K562 (cell line): ENCODE data around the gene CNTN4. TPM values are rescaled to one million over a fixed set of nuclear protein-coding genes. Genes with fewer than 3 reads are reported as not detected.

Experiments used
- ATAC-seq: fragments of 200-7000 bp; cut with Tn5 transposase; 3 replicates; pipeline ENCODE4 v1.9.1; 2020; ENCODE audit warnings: moderate library complexity
- BruUV-seq: library from RNA; stranded (reverse); fragments of 400-500 nt; replicated peaks from 2 replicates; lab custom pipeline; 2021; lab: Mats Ljungman, UMichigan
- CTCF ChIA-PET: fragments of 300-600 bp; formaldehyde crosslinking; extraction: SDS; loops from one replicate; lab custom pipeline; 2021; ENCODE audit warnings: low intra/inter-chr PET ratio; lab: Yijun Ruan, JAX
- POLR2A ChIA-PET: fragments of 300-600, 350-650 bp; sonication (Branson Sonifier 250); formaldehyde crosslinking; extraction: SDS; loops from one replicate; lab custom pipeline; 2021; ENCODE audit warnings: antibody characterized with exemption, inconsistent platforms; lab: Yijun Ruan, JAX
- DNase-seq, 4 experiments: peaks; one replicate each; pipeline versions ENCODE4 v3.0.0 to v3.0.0-alpha.2; 2011 to 2018; ENCODE audit warnings: low spot score in 3 of 4, mixed read lengths in 3 of 4; ENCODE audit errors: extremely low read depth in 1 of 4
- FAIRE-seq: peaks from 2 replicates; lab custom pipeline; 2011; peaks lifted over from hg19 to GRCh38; lab: Jason Lieb, UNC
- H2AFZ ChIP-seq: 2 replicates; pipeline ENCODE4 v1.6.0; 2011; ENCODE audit warnings: low read depth, low read length, control low read depth, inconsistent platforms
- H3K27ac ChIP-seq: fragments of 200-600 bp; 3 replicates; pipeline ENCODE4 v1.8.0; 2011; ENCODE audit warnings: low read depth, mild to moderate bottlenecking, control low read depth, inconsistent platforms, low read length, moderate library complexity, mixed read lengths; ENCODE audit errors: extremely low read depth
- H3K27me3 ChIP-seq, 2 experiments: fragments of 300-600 bp in 1 of 2; 2 replicates in 1 of 2; 3 replicates in 1 of 2; pipeline versions ENCODE4 v1.6.0 to v1.8.0; 2011; ENCODE audit warnings: inconsistent platforms in 2 of 2, low read length in 2 of 2, mild to moderate bottlenecking in 1 of 2, mixed read lengths in 1 of 2, moderate library complexity in 1 of 2; ENCODE audit not compliant: control insufficient read depth in 2 of 2, insufficient read depth in 2 of 2
- H3K36me3 ChIP-seq: fragments of 300-600 bp; 3 replicates; pipeline ENCODE4 v1.8.0; 2011; ENCODE audit warnings: mild to moderate bottlenecking, low read length, inconsistent platforms; ENCODE audit not compliant: control insufficient read depth, insufficient read depth
- H3K4me1 ChIP-seq, 2 experiments: fragments of 200-600 bp in 1 of 2; replicated peaks in 1 of 2; 2 replicates in 1 of 2; 3 replicates in 1 of 2; pipeline versions ENCODE4 v1.5.1 to v1.8.0; 2011; ENCODE audit warnings: inconsistent platforms in 2 of 2, low read length in 2 of 2, mild to moderate bottlenecking in 1 of 2, mixed read lengths in 1 of 2, moderate library complexity in 1 of 2; ENCODE audit not compliant: control insufficient read depth in 2 of 2, insufficient read depth in 2 of 2
- H3K4me2 ChIP-seq: 2 replicates; pipeline ENCODE4 v1.6.1; 2011; ENCODE audit warnings: low read length, control low read depth, inconsistent platforms, mixed read lengths; ENCODE audit not compliant: insufficient read depth
- H3K4me3 ChIP-seq: fragments of 200-600 bp; sonication (generic), shearing (Covaris generic); 2 replicates; pipeline ENCODE4 v1.5.1; 2016; ENCODE audit warnings: control low read depth, inconsistent platforms
- H3K79me2 ChIP-seq: fragments of 200-600 bp; 3 replicates; pipeline ENCODE4 v1.8.0; 2011; ENCODE audit warnings: low read length, inconsistent platforms; ENCODE audit not compliant: control insufficient read depth, insufficient read depth
- H3K9ac ChIP-seq, 2 experiments: 2 replicates each; pipeline versions ENCODE4 v1.6.0 to v1.6.1; 2011; ENCODE audit warnings: low read depth in 2 of 2, low read length in 2 of 2, control low read depth in 1 of 2, inconsistent platforms in 1 of 2, mild to moderate bottlenecking in 1 of 2, mixed read lengths in 1 of 2; ENCODE audit not compliant: insufficient read depth in 1 of 2
- H3K9me1 ChIP-seq: one replicate; pipeline ENCODE4 v1.6.0; 2011; ENCODE audit warnings: inconsistent platforms, mild to moderate bottlenecking, low read length, moderate library complexity; ENCODE audit not compliant: control insufficient read depth, insufficient read depth
- H3K9me3 ChIP-seq: replicated peaks from 2 replicates; pipeline ENCODE4 v1.5.1; 2011; ENCODE audit warnings: low read depth, low read length, inconsistent platforms; ENCODE audit not compliant: control insufficient read depth, insufficient read depth
- H4K20me1 ChIP-seq: replicated peaks from 2 replicates; pipeline ENCODE4 v1.6.1; 2011; ENCODE audit warnings: low read length, inconsistent platforms, mixed read lengths; ENCODE audit not compliant: control insufficient read depth, insufficient read depth
- E2F8 ChIP-seq: fragments of 450-650 bp; IDR thresholded peaks from 2 replicates; pipeline ENCODE4 v1.7.1; 2018; ENCODE audit warnings: mild to moderate bottlenecking, low read depth; ENCODE audit not compliant: partially characterized antibody
- ESRRA ChIP-seq: fragments of 450-650 bp; IDR thresholded peaks from 2 replicates; pipeline ENCODE4 v1.6.1; 2014; ENCODE audit warnings: low read depth, mild to moderate bottlenecking, moderate library complexity, borderline replicate concordance
- RFX1 ChIP-seq: fragments of 450-650 bp; IDR thresholded peaks from 2 replicates; pipeline ENCODE4 v1.6.1; 2016; ENCODE audit warnings: mild to moderate bottlenecking, moderate library complexity
- THRAP3 ChIP-seq: fragments of 450-650 bp; IDR thresholded peaks from 2 replicates; pipeline ENCODE4 v1.6.1; 2016; ENCODE audit warnings: mild to moderate bottlenecking, inconsistent platforms, borderline replicate concordance
- ZBTB2 ChIP-seq: fragments of 450-650 bp; IDR thresholded peaks from 2 replicates; pipeline ENCODE4 v1.6.1; 2016; ENCODE audit warnings: antibody characterized with exemption
- ZNF384 ChIP-seq: IDR thresholded peaks from 2 replicates; pipeline ENCODE4 v1.6.1; 2012; ENCODE audit warnings: low read depth, low read length, improper control_type of control experiment
- ZNF764 ChIP-seq: fragments of 250-450 bp; sonication (Bioruptor Pico); IDR thresholded peaks from 2 replicates; pipeline ENCODE4 v1.4.0; 2020; ENCODE audit warnings: low read depth, mild to moderate bottlenecking, moderate library complexity
- WGBS: fragments of 100-300 bp; shearing (Covaris generic); methylation state at CpG from one replicate; pipeline ENCODE4 v1.1.6; 2016; ENCODE audit warnings: low coverage, mixed read lengths; ENCODE audit not compliant: insufficient coverage; ENCODE audit errors: missing lambda C conversion rate; 5-methylcytosine and 5-hydroxymethylcytosine counted together
- in situ Hi-C: fragments of 300-500 bp; cut with MboI; formaldehyde crosslinking; loops from 4 replicates; pipeline ENCODE4 v1.15.0; 2018; ENCODE audit warnings: inconsistent platforms, mixed read lengths
- intact Hi-C: fragments of 100-400 bp; cut with micrococcal nuclease; formaldehyde crosslinking; loops from 2 replicates; pipeline ENCODE4 v1.14.2; 2022
- polyA plus RNA-seq, 8 experiments: library from polyadenylated mRNA; depleted of rRNA in 4 of 8; stranded (reverse) in 5 of 8; unstranded in 3 of 8; fragments of >200 nt; fragmentation: Nextera tagmentation in 2 of 8; fragmentation: Illumina TruSeq in 1 of 8; extraction: Ambion mirVana in 2 of 8; extraction: Trizol in 1 of 8; gene quantifications; 2 replicates each; pipeline versions ENCODE4 v1.2.1 to v1.2.3, GENCODE V29; 2011 to 2014; ENCODE audit warnings: inconsistent platforms in 1 of 8, missing spikeins in 1 of 8
- total RNA-seq, 7 experiments: library from RNA; depleted of rRNA in 6 of 7; stranded (reverse); fragments of >200 nt in 6 of 7; fragmentation: Illumina TruSeq in 2 of 7; extraction: Trizol in 2 of 7; gene quantifications; 2 replicates each; pipeline versions ENCODE4 v1.2.1 to v1.2.3, GENCODE V29; 2011 to 2021; ENCODE audit warnings: low replicate concordance in 1 of 7
- TF ChIP-seq, protein P1 (sequence below), 2 experiments: fragments of 450-650 bp in 1 of 2; IDR thresholded peaks; 2 replicates each; pipeline ENCODE4 v1.6.1; 2011 to 2017; ENCODE audit warnings: low read depth in 2 of 2, antibody characterized with exemption in 1 of 2, borderline replicate concordance in 1 of 2, low read length in 1 of 2, mild to moderate bottlenecking in 1 of 2, mixed read lengths in 1 of 2; ENCODE audit not compliant: control insufficient read depth in 1 of 2
- TF ChIP-seq, protein P2 (sequence below): fragments of 250-450 bp; sonication (Bioruptor Pico); IDR thresholded peaks from 2 replicates; pipeline ENCODE4 v1.5.0; 2020; ENCODE audit warnings: mild to moderate bottlenecking, borderline replicate concordance

Gene CNTN4
- total and polyA plus RNA-seq, 9 of the 15 experiments (the other 6 are each of a cell fraction or from before 2014, with no cell fraction given), result not detected

GRCh38 chr3:2873986-2874385 is 775.3 kb downstream of the CNTN4 start (continued):
- TF ChIP-seq, protein P1, sequence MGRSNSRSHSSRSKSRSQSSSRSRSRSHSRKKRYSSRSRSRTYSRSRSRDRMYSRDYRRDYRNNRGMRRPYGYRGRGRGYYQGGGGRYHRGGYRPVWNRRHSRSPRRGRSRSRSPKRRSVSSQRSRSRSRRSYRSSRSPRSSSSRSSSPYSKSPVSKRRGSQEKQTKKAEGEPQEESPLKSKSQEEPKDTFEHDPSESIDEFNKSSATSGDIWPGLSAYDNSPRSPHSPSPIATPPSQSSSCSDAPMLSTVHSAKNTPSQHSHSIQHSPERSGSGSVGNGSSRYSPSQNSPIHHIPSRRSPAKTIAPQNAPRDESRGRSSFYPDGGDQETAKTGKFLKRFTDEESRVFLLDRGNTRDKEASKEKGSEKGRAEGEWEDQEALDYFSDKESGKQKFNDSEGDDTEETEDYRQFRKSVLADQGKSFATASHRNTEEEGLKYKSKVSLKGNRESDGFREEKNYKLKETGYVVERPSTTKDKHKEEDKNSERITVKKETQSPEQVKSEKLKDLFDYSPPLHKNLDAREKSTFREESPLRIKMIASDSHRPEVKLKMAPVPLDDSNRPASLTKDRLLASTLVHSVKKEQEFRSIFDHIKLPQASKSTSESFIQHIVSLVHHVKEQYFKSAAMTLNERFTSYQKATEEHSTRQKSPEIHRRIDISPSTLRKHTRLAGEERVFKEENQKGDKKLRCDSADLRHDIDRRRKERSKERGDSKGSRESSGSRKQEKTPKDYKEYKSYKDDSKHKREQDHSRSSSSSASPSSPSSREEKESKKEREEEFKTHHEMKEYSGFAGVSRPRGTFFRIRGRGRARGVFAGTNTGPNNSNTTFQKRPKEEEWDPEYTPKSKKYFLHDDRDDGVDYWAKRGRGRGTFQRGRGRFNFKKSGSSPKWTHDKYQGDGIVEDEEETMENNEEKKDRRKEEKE (IDR thresholded peaks at IDR 0.05; ENCODE audit: borderline replicate concordance in 1 of 2, control insufficient read depth in 1 of 2, low read depth in 2 of 2, low read length in 1 of 2), result no peak
- TF ChIP-seq ZNF764 (CRISPR knock-in tag), result no peak
- TF ChIP-seq RFX1, result no peak

DNA sequence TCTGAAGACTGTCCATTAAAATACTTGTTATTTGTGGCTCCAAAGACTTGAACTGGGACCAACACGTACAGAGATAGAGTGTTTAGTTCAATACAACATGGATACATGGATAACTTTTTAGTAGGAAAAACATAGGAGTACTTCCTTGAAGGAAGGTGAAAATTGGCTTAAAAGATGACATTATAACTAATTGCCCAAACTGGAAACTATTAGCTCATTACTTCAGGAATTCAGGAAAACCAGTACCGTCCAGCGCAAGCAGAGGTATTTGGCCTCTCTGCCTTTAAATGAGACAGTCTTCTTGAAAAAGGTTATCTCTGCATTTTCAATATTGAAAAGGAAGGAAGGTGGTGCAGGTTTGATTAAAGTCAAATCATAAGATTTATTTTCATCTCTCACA is 777.0 kb downstream of the CNTN4 start:
- POLR2A ChIA-PET, result no interaction called here
- in situ Hi-C loops, result no loop called here
- TF ChIP-seq ZNF384 (no peak), ZBTB2 (no peak), E2F8 (no peak), ESRRA (no peak), THRAP3 (no peak)
- TF ChIP-seq, protein P2, sequence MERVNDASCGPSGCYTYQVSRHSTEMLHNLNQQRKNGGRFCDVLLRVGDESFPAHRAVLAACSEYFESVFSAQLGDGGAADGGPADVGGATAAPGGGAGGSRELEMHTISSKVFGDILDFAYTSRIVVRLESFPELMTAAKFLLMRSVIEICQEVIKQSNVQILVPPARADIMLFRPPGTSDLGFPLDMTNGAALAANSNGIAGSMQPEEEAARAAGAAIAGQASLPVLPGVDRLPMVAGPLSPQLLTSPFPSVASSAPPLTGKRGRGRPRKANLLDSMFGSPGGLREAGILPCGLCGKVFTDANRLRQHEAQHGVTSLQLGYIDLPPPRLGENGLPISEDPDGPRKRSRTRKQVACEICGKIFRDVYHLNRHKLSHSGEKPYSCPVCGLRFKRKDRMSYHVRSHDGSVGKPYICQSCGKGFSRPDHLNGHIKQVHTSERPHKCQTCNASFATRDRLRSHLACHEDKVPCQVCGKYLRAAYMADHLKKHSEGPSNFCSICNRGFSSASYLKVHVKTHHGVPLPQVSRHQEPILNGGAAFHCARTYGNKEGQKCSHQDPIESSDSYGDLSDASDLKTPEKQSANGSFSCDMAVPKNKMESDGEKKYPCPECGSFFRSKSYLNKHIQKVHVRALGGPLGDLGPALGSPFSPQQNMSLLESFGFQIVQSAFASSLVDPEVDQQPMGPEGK, result no peak

More for the DNA sequence above, 777.0 kb downstream of the CNTN4 start:
- BruUV-seq, result no TSS peak
- H3K4me3 ChIP-seq, result no peak overlapping the region
- H3K9ac ChIP-seq, result no peak overlapping the region
- intact Hi-C loops, result no loop called here
- H3K27ac ChIP-seq, result no peak overlapping the region
- FAIRE-seq (no peak), ATAC-seq (no peak), DNase-seq (no peak)
- H3K79me2 ChIP-seq, result no peaks in the 10 kb centered on the region
- H3K9me1 ChIP-seq, result no peaks in the 10 kb centered on the region
- H3K4me2 ChIP-seq, result no peak overlapping the region
- no peaks in the 10 kb centered on the region for H3K36me3 ChIP-seq
- H3K27me3 ChIP-seq, result no peaks in the 10 kb centered on the region
- no peaks in the 10 kb centered on the region; the same call in 1 of the 2 replicates for H3K9me3 ChIP-seq
- H4K20me1 ChIP-seq, result no peaks in the 10 kb centered on the region
- no peak overlapping the region for H2AFZ ChIP-seq
- CTCF ChIA-PET, result no interaction called here
- no peaks in the 10 kb centered on the region for H3K4me1 ChIP-seq
- 1% methylated on average over 3 of the region's 3 CpGs for WGBS
